Ovary (tissue), 9 donors: ENCODE data around the gene IFNB1. TPM values are rescaled to one million over a fixed set of nuclear protein-coding genes. Genes with fewer than 3 reads are reported as not detected.

Experiments used
- DNase-seq, 5 donors: peaks; one replicate each; pipeline ENCODE4 v3.0.0-alpha.2; 2019 to 2020
- H3K27ac ChIP-seq, 2 donors: fragments of 200-600 bp; one replicate each; pipeline versions ENCODE4 v1.5.1 to v1.8.0; 2019 to 2022
- H3K27me3 ChIP-seq: fragments of 200-600 bp; one replicate; pipeline ENCODE4 v1.8.0; 2022
- H3K36me3 ChIP-seq: fragments of 200-600 bp; sonication (generic); one replicate; pipeline ENCODE4 v1.5.1; 2019
- H3K4me1 ChIP-seq: one replicate; pipeline ENCODE4 v1.8.1; 2013; ENCODE audit warnings: mild to moderate bottlenecking, moderate library complexity; ENCODE audit not compliant: insufficient read depth
- H3K4me3 ChIP-seq: fragments of 200-600 bp; sonication (generic); one replicate; pipeline ENCODE4 v1.5.1; 2017
- H3K9me3 ChIP-seq, 2 donors: fragments of 200-600 bp in 1 of 2; sonication (generic) in 1 of 2; one replicate each; pipeline versions ENCODE4 v1.5.1 to v1.8.1; 2013 to 2019; ENCODE audit warnings: mild to moderate bottlenecking in 1 of 2, moderate library complexity in 1 of 2
- CTCF ChIP-seq, 3 donors: fragments of 450-650 bp in 2 of 3; fragments of 200-600 bp in 1 of 3; IDR thresholded peaks; one replicate each; pipeline versions ENCODE4 v1.5.1 to v1.8.0; 2016 to 2022; ENCODE audit warnings: antibody characterized with exemption in 3 of 3, mild to moderate bottlenecking in 1 of 3
- EP300 ChIP-seq: sonication (generic); formaldehyde crosslinking; IDR thresholded peaks from one replicate; pipeline ENCODE4 v1.6.1; 2017; ENCODE audit warnings: antibody characterized with exemption
- POLR2A ChIP-seq: fragments of 450-650 bp; IDR thresholded peaks from one replicate; pipeline ENCODE4 v1.6.1; 2017; ENCODE audit warnings: antibody characterized with exemption, mild to moderate bottlenecking, moderate library complexity
- WGBS, 3 donors: extraction: QIAGEN DNeasy Blood & Tissue Kit in 1 of 3; methylation state at CpG; one replicate each; pipeline versions ENCODE4 v1.1.5 to v1.1.7; 2013 to 2017; 5-methylcytosine and 5-hydroxymethylcytosine counted together
- intact Hi-C, 4 donors: fragments of 100-400 bp; cut with DNase I; formaldehyde crosslinking; loops; one replicate each; pipeline versions ENCODE4 v1.11.0 to v1.15.1; 2022 to 2023
- polyA plus RNA-seq, 2 donors: library from polyadenylated mRNA; stranded (reverse); fragments of 200-250 nt in 1 of 2; fragments of 350-450 nt in 1 of 2; fragmentation: Illumina TruSeq in 1 of 2; extraction: RNeasy Lipid Tissue Mini Kit (QIAGEN cat#74804) in 1 of 2; gene quantifications; one replicate each; pipeline ENCODE4 v1.2.3, GENCODE V29; 2013 to 2014
- total RNA-seq, 7 donors: library from RNA; depleted of rRNA in 2 of 7; stranded (reverse); fragments of >200 nt in 2 of 7; fragmentation: NEBNext Ultra II Directional in 3 of 7; extraction: Animal tissue kit (Norgen Biotek cat#: 25700) in 3 of 7; gene quantifications; one replicate each; pipeline versions ENCODE4 v1.1.0 to v1.2.4, GENCODE V29; 2016 to 2023
- donor health status: DM: no; HTN: no; CAD: no; lungs with moderate emphysema.
- donor health status: DM: no; HTN: no; CAD: no.
- donor health status: Bipolar disorder and iron deficiency.
- donor health status: DM: yes; HTN: yes; CAD: no.
- donor health status: DM: no; HTN: no; CAD: no.
- donor health status: DM: yes; HTN: yes; CAD: no.

IFNB1 gene
- total and polyA plus RNA-seq, 9 donors = not detected

- Histone ChIP-seq H3K36me3 (no peaks in the 10 kb centered on the region), H3K4me3 (no peak overlapping the region), H3K4me1 (no peaks in the 10 kb centered on the region), H3K27me3 (no peaks in the 10 kb centered on the region), H3K27ac (no peak overlapping the region), H3K9me3 (peaks cover 0 to 4% of the 10 kb centered on the region in 2 donors)
- no peak for DNase-seq
- WGBS, 3 donors = 92 to 95% (median 93%) methylated on average over 1 of the region's 1 CpG
- no peak for TF ChIP-seq EP300
- intact Hi-C loops = no loop called here
Observed at GRCh38 chr9:21086538-21086937, 8.8 kb upstream of the IFNB1 start.

- H3K27me3 ChIP-seq = no peaks in the 10 kb centered on the region
- no peak for DNase-seq
- no peak for TF ChIP-seq CTCF (IDR thresholded peaks at IDR 0.05)
- no peak for TF ChIP-seq POLR2A
- TF ChIP-seq EP300 = no peak
- no peaks in the 10 kb centered on the region for H3K4me1 ChIP-seq
- intact Hi-C loops = no loop called here
- H3K27ac ChIP-seq = no peak overlapping the region
- peaks cover 0 to 4% of the 10 kb centered on the region in 2 donors for H3K9me3 ChIP-seq
- no peak overlapping the region for H3K4me3 ChIP-seq
- 65 to 85% (median 77%) methylated on average over 1 of the region's 1 CpG for WGBS, 3 donors
- H3K36me3 ChIP-seq = no peaks in the 10 kb centered on the region
Observed at GRCh38 chr9:21085005-21085404, 7.3 kb upstream of the IFNB1 start.

- intact Hi-C loops = no loop called here
- H3K27me3 ChIP-seq = no peaks in the 10 kb centered on the region
- H3K27ac ChIP-seq = no peak overlapping the region
- H3K9me3 ChIP-seq = peaks cover 0 to 4% of the 10 kb centered on the region in 2 donors
- no peak for DNase-seq
- no peak for TF ChIP-seq EP300
- no peak for TF ChIP-seq CTCF (IDR thresholded peaks at IDR 0.05)
- no peak for TF ChIP-seq POLR2A
- H3K36me3 ChIP-seq = no peaks in the 10 kb centered on the region
- no peaks in the 10 kb centered on the region for H3K4me1 ChIP-seq
- H3K4me3 ChIP-seq = no peak overlapping the region
Observed at GRCh38 chr9:21084242-21084850, 6.6 kb upstream of the IFNB1 start.

GRCh38 chr9:21082671-21083070, 4.9 kb upstream of the IFNB1 start:
- no peaks in the 10 kb centered on the region for H3K36me3 ChIP-seq
- 71 to 74% (median 73%) methylated on average over 4 of the region's 4 CpGs for WGBS, 3 donors
- H3K9me3 ChIP-seq = peaks cover 0 to 4% of the 10 kb centered on the region in 2 donors
- DNase-seq = no peak
- TF ChIP-seq CTCF (IDR thresholded peaks at IDR 0.05) (no peak), EP300 (no peak), POLR2A (no peak)
- no peaks in the 10 kb centered on the region for H3K27me3 ChIP-seq
- intact Hi-C loops = no loop called here
- no peak overlapping the region for H3K27ac ChIP-seq
- H3K4me1 ChIP-seq = no peaks in the 10 kb centered on the region
- no peak overlapping the region for H3K4me3 ChIP-seq

GRCh38 chr9:21081999-21082398, 4.3 kb upstream of the IFNB1 start:
- TF ChIP-seq EP300 = no peak
- TF ChIP-seq CTCF (IDR thresholded peaks at IDR 0.05) = no peak
- TF ChIP-seq POLR2A = no peak
- no peaks in the 10 kb centered on the region for H3K27me3 ChIP-seq
- intact Hi-C loops = no loop called here
- H3K36me3 ChIP-seq = no peaks in the 10 kb centered on the region
- no peak for DNase-seq
- H3K4me3 ChIP-seq = no peak overlapping the region
- no peak overlapping the region for H3K27ac ChIP-seq
- H3K9me3 ChIP-seq = peaks cover 0 to 2% of the 10 kb centered on the region in 2 donors
- WGBS, 3 donors = 38 to 54% (median 51%) methylated on average over 4 of the region's 4 CpGs
- H3K4me1 ChIP-seq = no peaks in the 10 kb centered on the region
